PC-9 (cell line): ENCODE results near the gene PRKRIP1. TPM values are rescaled to one million over a fixed set of nuclear protein-coding genes. Genes with fewer than 3 reads are reported as not detected.
A peak's percentile ranks its signal among the peaks of the same experiment; 100 is the strongest.

Experiments used
- BruUV-seq: library from RNA; stranded (reverse); fragments of 400-500 nt; replicated peaks from 2 replicates; lab custom pipeline; 2021; lab: Mats Ljungman, UMichigan
- CTCF ChIA-PET: fragments of 300-600 bp; sonication (Branson Sonifier 250); formaldehyde crosslinking; loops from one replicate; lab custom pipeline; 2022; ENCODE audit warnings: antibody characterized with exemption; lab: Charles Lee
- POLR2A ChIA-PET: fragments of 300-600 bp; sonication (Branson Sonifier 250); formaldehyde crosslinking; loops from one replicate; lab custom pipeline; 2022; ENCODE audit warnings: antibody characterized with exemption; ENCODE audit not compliant: unreplicated experiment; lab: Charles Lee
- DNase-seq, 2 experiments: peaks; one replicate each; pipeline versions ENCODE4 v3.0.0 to v3.0.0-alpha.2; 2015 to 2022; ENCODE audit warnings: mixed read lengths in 1 of 2
- H2AFZ ChIP-seq: fragments of 200-600 bp; sonication (generic); 2 replicates; pipeline ENCODE4 v1.8.1; 2017; ENCODE audit warnings: antibody characterized with exemption
- H3F3A ChIP-seq: fragments of 200-600 bp; sonication (generic); 2 replicates; pipeline ENCODE4 v1.8.1; 2017; ENCODE audit warnings: antibody characterized with exemption, mild to moderate bottlenecking, low read depth; ENCODE audit not compliant: insufficient read depth
- H3K27ac ChIP-seq: fragments of 200-600 bp; sonication (generic); 2 replicates; pipeline ENCODE4 v1.6.1; 2016; ENCODE audit warnings: mixed run types
- H3K27me3 ChIP-seq: fragments of 200-600 bp; sonication (generic); 2 replicates; pipeline ENCODE4 v1.6.1; 2016; ENCODE audit warnings: low read depth, mixed run types; ENCODE audit not compliant: insufficient read depth
- H3K36me3 ChIP-seq: fragments of 200-600 bp; sonication (generic); 2 replicates; pipeline ENCODE4 v1.6.1; 2016; ENCODE audit warnings: low read depth, mixed run types
- H3K4me1 ChIP-seq: fragments of 200-600 bp; sonication (generic); replicated peaks from 2 replicates; pipeline ENCODE4 v1.6.1; 2016; ENCODE audit warnings: mixed run types; ENCODE audit not compliant: insufficient read depth
- H3K4me2 ChIP-seq: fragments of 200-600 bp; sonication (generic); 2 replicates; pipeline ENCODE4 v1.6.1; 2017; ENCODE audit warnings: mixed run types
- H3K4me3 ChIP-seq: fragments of 200-600 bp; sonication (generic); 2 replicates; pipeline ENCODE4 v1.6.1; 2016; ENCODE audit warnings: mixed run types
- H3K79me2 ChIP-seq: fragments of 200-600 bp; sonication (generic); 2 replicates; pipeline ENCODE4 v1.6.1; 2017; ENCODE audit warnings: low read depth, mixed run types
- H3K9me2 ChIP-seq: fragments of 200-600 bp; sonication (generic); 2 replicates; pipeline ENCODE4 v1.8.1; 2017; ENCODE audit warnings: mild to moderate bottlenecking; ENCODE audit not compliant: insufficient read depth
- H3K9me3 ChIP-seq: fragments of 200-600 bp; sonication (generic); 2 replicates; pipeline ENCODE4 v1.8.1; 2016; ENCODE audit warnings: low read depth; ENCODE audit not compliant: insufficient read depth
- H4K20me1 ChIP-seq: fragments of 200-600 bp; sonication (generic); 2 replicates; pipeline ENCODE4 v1.8.1; 2017; ENCODE audit not compliant: insufficient read depth
- EZH2 ChIP-seq: fragments of 200-600 bp; sonication (generic); IDR thresholded peaks from 2 replicates; pipeline ENCODE4 v1.8.0; 2017; ENCODE audit warnings: antibody characterized with exemption, low read depth
- intact Hi-C: fragments of 100-400 bp; cut with micrococcal nuclease; formaldehyde crosslinking; loops from one replicate; pipeline ENCODE4 v1.10.0; 2022; ENCODE audit not compliant: unreplicated experiment
- total RNA-seq: library from RNA; stranded (reverse); gene quantifications from 2 replicates; pipeline ENCODE4 v1.2.3, GENCODE V29; 2021
- TF ChIP-seq, protein P1 (sequence below): fragments of 200-600 bp; sonication (generic); conservative IDR thresholded peaks from 2 replicates; pipeline ENCODE4 v1.6.1; 2017; ENCODE audit warnings: mixed run types, antibody characterized with exemption, mild to moderate bottlenecking, moderate library complexity

PRKRIP1 gene
- total RNA-seq, 1 experiment from 2014 or later, result 34.6 TPM

DNA sequence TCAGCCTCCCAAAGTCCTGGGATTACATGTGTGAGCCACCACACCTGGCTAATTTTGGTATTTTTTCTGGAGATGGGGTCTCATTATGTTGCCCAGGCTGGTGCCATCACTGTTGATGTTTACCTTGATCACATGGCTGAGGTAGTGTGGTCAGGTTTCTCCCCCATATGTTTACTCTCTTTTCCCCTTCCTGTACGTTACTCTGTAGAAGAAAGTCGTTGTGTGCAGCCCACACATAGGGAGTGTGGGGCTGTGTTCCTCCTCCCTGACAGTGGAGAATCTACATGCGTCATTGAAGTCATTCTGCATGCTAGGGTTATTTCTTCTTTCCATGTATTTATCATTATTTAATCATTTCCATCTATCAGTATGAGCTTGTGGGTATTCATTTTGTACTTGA lies 20.9 kb downstream of the PRKRIP1 start:
- Histone ChIP-seq H3K9me3 (no peaks in the 10 kb centered on the region), H3K4me1 (peaks cover 6% of the 10 kb centered on the region), H3K79me2 (no peaks in the 10 kb centered on the region), H3K27me3 (no peaks in the 10 kb centered on the region), H3K36me3 (peaks cover 19% of the 10 kb centered on the region), H3K9me2 (no peaks in the 10 kb centered on the region), H3K4me3 (no peak overlapping the region), H2AFZ (no peak overlapping the region), H3K27ac (no peak overlapping the region), H4K20me1 (no peaks in the 10 kb centered on the region), H3K4me2 (no peak overlapping the region), H3F3A (0 out of 2 replicates have a peak, but pooled peaks cover 2% of the 10 kb centered on the region)
- no peak for DNase-seq
- POLR2A ChIA-PET, result no interaction called here
- intact Hi-C loops, result no loop called here
- CTCF ChIA-PET, result interaction anchor here (0.6 to 0.7 kb wide), 2 partner anchors 31 to 137 kb away, joined by 3 to 4 read pairs; no protein-coding TSS in a partner anchor
- BruUV-seq, result no TSS peak
- TF ChIP-seq EZH2, result no peak
- TF ChIP-seq, protein P1, sequence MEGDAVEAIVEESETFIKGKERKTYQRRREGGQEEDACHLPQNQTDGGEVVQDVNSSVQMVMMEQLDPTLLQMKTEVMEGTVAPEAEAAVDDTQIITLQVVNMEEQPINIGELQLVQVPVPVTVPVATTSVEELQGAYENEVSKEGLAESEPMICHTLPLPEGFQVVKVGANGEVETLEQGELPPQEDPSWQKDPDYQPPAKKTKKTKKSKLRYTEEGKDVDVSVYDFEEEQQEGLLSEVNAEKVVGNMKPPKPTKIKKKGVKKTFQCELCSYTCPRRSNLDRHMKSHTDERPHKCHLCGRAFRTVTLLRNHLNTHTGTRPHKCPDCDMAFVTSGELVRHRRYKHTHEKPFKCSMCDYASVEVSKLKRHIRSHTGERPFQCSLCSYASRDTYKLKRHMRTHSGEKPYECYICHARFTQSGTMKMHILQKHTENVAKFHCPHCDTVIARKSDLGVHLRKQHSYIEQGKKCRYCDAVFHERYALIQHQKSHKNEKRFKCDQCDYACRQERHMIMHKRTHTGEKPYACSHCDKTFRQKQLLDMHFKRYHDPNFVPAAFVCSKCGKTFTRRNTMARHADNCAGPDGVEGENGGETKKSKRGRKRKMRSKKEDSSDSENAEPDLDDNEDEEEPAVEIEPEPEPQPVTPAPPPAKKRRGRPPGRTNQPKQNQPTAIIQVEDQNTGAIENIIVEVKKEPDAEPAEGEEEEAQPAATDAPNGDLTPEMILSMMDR, result no peak

DNA sequence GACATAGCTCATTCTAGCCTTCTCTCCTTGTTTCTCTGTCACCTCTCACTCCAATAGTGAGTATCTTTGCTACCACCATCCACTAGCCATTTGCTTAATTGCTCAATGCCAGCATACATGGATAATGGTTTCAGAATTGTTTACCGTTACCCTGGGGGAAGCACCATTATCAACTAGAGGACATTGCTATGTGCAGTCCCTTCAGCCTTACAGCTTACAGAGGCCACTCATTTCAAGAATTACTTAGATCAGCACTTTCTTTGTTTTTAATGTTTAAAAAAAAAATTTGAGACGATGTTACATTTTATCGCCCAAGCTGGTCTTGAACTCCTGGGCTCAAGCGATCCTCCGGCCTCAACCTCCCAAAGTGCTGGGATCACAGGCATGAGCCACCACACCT lies 22.4 kb downstream of the PRKRIP1 start:
- TF ChIP-seq, protein P1, result no peak
- TF ChIP-seq EZH2, result no peak
- no peak for DNase-seq
- no peaks in the 10 kb centered on the region for H3K9me2 ChIP-seq
- intact Hi-C loops, result no loop called here
- no peaks in the 10 kb centered on the region for H3K27me3 ChIP-seq
- H3F3A ChIP-seq, result no peaks in the 10 kb centered on the region
- no peak overlapping the region for H2AFZ ChIP-seq
- BruUV-seq, result no TSS peak
- H3K79me2 ChIP-seq, result no peaks in the 10 kb centered on the region
- peaks cover 10% of the 10 kb centered on the region; the same call in 1 of the 2 replicates for H3K36me3 ChIP-seq
- H3K27ac ChIP-seq, result no peak overlapping the region
- no peaks in the 10 kb centered on the region for H3K9me3 ChIP-seq
- CTCF ChIA-PET, result interaction anchor here (0.5 kb wide), 1 partner anchor 539 kb away, joined by 3 read pairs; no protein-coding TSS in a partner anchor
- H3K4me2 ChIP-seq, result no peak overlapping the region
- H4K20me1 ChIP-seq, result no peaks in the 10 kb centered on the region
- POLR2A ChIA-PET, result no interaction called here
- peaks cover 11% of the 10 kb centered on the region for H3K4me1 ChIP-seq
- no peak overlapping the region for H3K4me3 ChIP-seq

DNA sequence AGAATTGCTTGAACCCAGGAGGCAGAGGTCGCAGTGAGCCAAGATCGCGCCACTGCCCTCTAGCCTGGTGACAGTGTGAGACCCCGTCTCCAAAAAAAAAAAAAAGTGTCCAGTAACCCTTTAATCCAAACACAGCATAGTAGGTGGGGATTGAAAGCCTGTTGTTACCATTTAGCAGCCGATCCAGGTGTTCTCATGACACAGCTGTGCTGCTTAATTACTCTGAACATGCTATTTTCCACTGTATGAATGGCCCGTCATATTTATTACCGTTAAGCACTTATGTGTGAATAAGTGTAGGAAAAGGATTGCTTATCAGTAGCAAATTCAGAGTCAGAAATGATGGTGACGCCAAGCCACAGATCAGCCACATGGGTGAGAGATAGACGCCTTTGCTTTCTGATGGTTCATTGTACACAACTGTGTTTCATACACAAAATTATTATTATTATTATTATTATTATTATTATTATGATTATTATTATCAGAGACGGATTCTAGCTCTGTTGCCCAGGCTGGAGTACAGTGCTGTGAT lies 25.6 kb downstream of the PRKRIP1 start:
- Histone ChIP-seq H2AFZ (no peak overlapping the region), H3K36me3 (peaks cover 3% of the 10 kb centered on the region), H4K20me1 (no peaks in the 10 kb centered on the region), H3K27me3 (no peaks in the 10 kb centered on the region), H3F3A (no peaks in the 10 kb centered on the region), H3K27ac (no peak overlapping the region), H3K4me2 (0 out of 2 replicates have a peak overlapping the region, but pooled peaks have one; percentile 28), H3K4me3 (no peak overlapping the region), H3K4me1 (peaks cover 11% of the 10 kb centered on the region), H3K79me2 (no peaks in the 10 kb centered on the region), H3K9me2 (no peaks in the 10 kb centered on the region), H3K9me3 (no peaks in the 10 kb centered on the region)
- no peak for DNase-seq
- ChIA-PET POLR2A (no interaction called here), CTCF (interaction anchor here (0.6 kb wide), 1 partner anchor 142 kb away, joined by 3 read pairs; no protein-coding TSS in a partner anchor)
- BruUV-seq, result no TSS peak
- intact Hi-C loops, result no loop called here
- no peak for TF ChIP-seq EZH2
- TF ChIP-seq, protein P1, result no peak
